Common myeloid progenitor, CD34-positive (primary cell): ENCODE measurements around the gene MBOAT1.
"Not testable (repeated sequence)": the region's sequence is repeated elsewhere in the genome, so short reads cannot be mapped to it uniquely, and the experiment has no call there.

ENCODE experiments used
- CTCF ChIA-PET: fragments of 350-600 bp; sonication (Branson Sonifier 250); formaldehyde crosslinking; loops from one replicate; lab custom pipeline; 2021; ENCODE audit warnings: antibody characterized with exemption; lab: Charles Lee
- POLR2A ChIA-PET: fragments of 350-600 bp; sonication (Branson Sonifier 250); formaldehyde crosslinking; loops from one replicate; lab custom pipeline; 2021; ENCODE audit warnings: antibody characterized with exemption; lab: Charles Lee
- DNase-seq, 3 donors: peaks; one replicate each; pipeline versions ENCODE4 v3.0.0 to v3.0.0-alpha.2; 2013
- H3K27ac ChIP-seq, 2 experiments: 1 replicate in 1 of 2; 2 replicates in 1 of 2; pipeline ENCODE4 v1.7.0; 2013; ENCODE audit warnings: inconsistent platforms in 2 of 2, low read length in 2 of 2, mild to moderate bottlenecking in 2 of 2, low read depth in 1 of 2, moderate library complexity in 1 of 2; ENCODE audit not compliant: severe bottlenecking in 2 of 2, insufficient read depth in 1 of 2, poor library complexity in 1 of 2
- H3K27me3 ChIP-seq, 5 experiments: replicated peaks in 2 of 5; 1 replicate in 3 of 5; 2 replicates in 2 of 5; pipeline versions ENCODE4 v1.6.1 to v1.7.0; 2013; ENCODE audit warnings: low read length in 4 of 5, mild to moderate bottlenecking in 2 of 5, moderate library complexity in 2 of 5, inconsistent platforms in 1 of 5; ENCODE audit not compliant: insufficient read depth in 5 of 5, control insufficient read depth in 4 of 5
- H3K36me3 ChIP-seq, 4 experiments: 1 replicate in 2 of 4; 2 replicates in 2 of 4; pipeline versions ENCODE4 v1.6.1 to v1.7.0; 2013; ENCODE audit warnings: low read length in 3 of 4, control low read depth in 1 of 4, mild to moderate bottlenecking in 1 of 4; ENCODE audit not compliant: control insufficient read depth in 4 of 4, insufficient read depth in 4 of 4
- H3K4me1 ChIP-seq, 4 experiments: 1 replicate in 3 of 4; 2 replicates in 1 of 4; pipeline versions ENCODE4 v1.6.1 to v1.7.1; 2013; ENCODE audit warnings: low read length in 3 of 4, mild to moderate bottlenecking in 3 of 4, control low read depth in 1 of 4, inconsistent platforms in 1 of 4, moderate library complexity in 1 of 4; ENCODE audit not compliant: control insufficient read depth in 4 of 4, insufficient read depth in 4 of 4; ENCODE audit errors: control extremely low read depth in 1 of 4
- H3K4me3 ChIP-seq, 7 experiments: 1 replicate in 4 of 7; 2 replicates in 3 of 7; pipeline versions ENCODE4 v1.5.1 to v1.7.0; 2013; ENCODE audit warnings: mild to moderate bottlenecking in 7 of 7, low read length in 6 of 7, moderate library complexity in 6 of 7, inconsistent platforms in 2 of 7, low read depth in 2 of 7, control low read depth in 1 of 7; ENCODE audit not compliant: insufficient read depth in 4 of 7, control insufficient read depth in 1 of 7; ENCODE audit errors: extremely low read depth in 1 of 7
- H3K9me3 ChIP-seq, 5 experiments: 1 replicate in 4 of 5; 2 replicates in 1 of 5; pipeline versions ENCODE4 v1.6.1 to v1.7.1; 2013; ENCODE audit warnings: low read length in 4 of 5, mild to moderate bottlenecking in 2 of 5, inconsistent platforms in 1 of 5, low read depth in 1 of 5, moderate library complexity in 1 of 5; ENCODE audit not compliant: control insufficient read depth in 4 of 5, insufficient read depth in 2 of 5; ENCODE audit errors: control extremely low read depth in 1 of 5
- WGBS: methylation state at CpG from one replicate; pipeline ENCODE4 v1.1.5; 2013; ENCODE audit not compliant: insufficient coverage; 5-methylcytosine and 5-hydroxymethylcytosine counted together

The MBOAT1 gene

GRCh38 chr6:20141931-20142330 lies 70.3 kb downstream of the MBOAT1 start:
- Histone ChIP-seq H3K4me1 (peaks cover 0 to 9% (median 2%) of the 10 kb centered on the region in 4 experiments), H3K36me3 (peaks cover 9 to 55% (median 36%) of the 10 kb centered on the region in 4 experiments), H3K27ac (no peak overlapping the region), H3K27me3 (no peaks in the 10 kb centered on the region), H3K4me3 (no peak overlapping the region), H3K9me3 (no peaks in the 10 kb centered on the region)
- ChIA-PET POLR2A (no interaction called here), CTCF (interaction anchor here (1.1 kb wide), 1 partner anchor 15 kb away, joined by 4 read pairs; no protein-coding TSS in a partner anchor)
- no peak for DNase-seq
- no CpG with 5 or more reads among the region's 2 CpGs for WGBS

- CTCF ChIA-PET, result interaction anchor here (1.0 to 1.3 kb wide), 2 partner anchors 10 to 13 kb away, joined by 3 to 5 read pairs; no protein-coding TSS in a partner anchor
- H3K27me3 ChIP-seq, DNase-seq, H3K27ac ChIP-seq, H3K9me3 ChIP-seq, H3K4me3 ChIP-seq, POLR2A ChIA-PET: not testable (repeated sequence)
- Histone ChIP-seq H3K36me3 (peaks cover 3 to 47% (median 26%) of the 10 kb centered on the region in 4 experiments), H3K4me1 (peaks cover 0 to 14% (median 2%) of the 10 kb centered on the region in 4 experiments)
- 98% methylated on average over 8 of the region's 11 CpGs for WGBS
Measured at GRCh38 chr6:20139127-20139963, 72.9 kb downstream of the MBOAT1 start.

- Histone ChIP-seq H3K27me3 (no peaks in the 10 kb centered on the region), H3K27ac (no peak overlapping the region), H3K4me3 (no peak overlapping the region), H3K36me3 (peaks cover 3 to 37% (median 16%) of the 10 kb centered on the region in 4 experiments), H3K9me3 (no peaks in the 10 kb centered on the region), H3K4me1 (peaks cover 0 to 14% (median 2%) of the 10 kb centered on the region in 4 experiments)
- WGBS, result 100% methylated on average over 2 of the region's 4 CpGs
- CTCF ChIA-PET, result interaction anchor here (2.1 kb wide), 1 partner anchor 11 kb away, joined by 10 read pairs; no protein-coding TSS in a partner anchor
- no peak for DNase-seq
- POLR2A ChIA-PET, result no interaction called here
Measured at GRCh38 chr6:20137837-20138236, 74.4 kb downstream of the MBOAT1 start.

- H3K4me3 ChIP-seq, result no peak overlapping the region
- no peak overlapping the region for H3K27ac ChIP-seq
- peaks cover 3 to 38% (median 14%) of the 10 kb centered on the region in 4 experiments for H3K36me3 ChIP-seq
- H3K27me3 ChIP-seq, result no peaks in the 10 kb centered on the region
- H3K4me1 ChIP-seq, result peaks cover 0 to 14% (median 2%) of the 10 kb centered on the region in 4 experiments
- 67% methylated on average over 1 of the region's 3 CpGs for WGBS
- DNase-seq, result no peak
- CTCF ChIA-PET, result interaction anchor here (2.1 kb wide), 1 partner anchor 11 kb away, joined by 10 read pairs; no protein-coding TSS in a partner anchor
- H3K9me3 ChIP-seq, result no peaks in the 10 kb centered on the region
- POLR2A ChIA-PET, result no interaction called here
Measured at GRCh38 chr6:20137240-20137639, 75.0 kb downstream of the MBOAT1 start.

GRCh38 chr6:20135677-20136268 lies 76.5 kb downstream of the MBOAT1 start:
- DNase-seq, result peak in 2 of 3 donors; percentile 9 to 23
- Histone ChIP-seq H3K27me3 (no peaks in the 10 kb centered on the region), H3K9me3 (no peaks in the 10 kb centered on the region), H3K4me1 (peaks cover 0 to 8% (median 2%) of the 10 kb centered on the region in 4 experiments), H3K4me3 (no peak overlapping the region), H3K36me3 (peaks cover 3 to 38% (median 17%) of the 10 kb centered on the region in 4 experiments), H3K27ac (no peak overlapping the region)
- ChIA-PET CTCF (interaction anchor here (0.5 to 2.1 kb wide), 4 partner anchors 9 to 184 kb away, joined by 3 to 10 read pairs (median 4); no protein-coding TSS in a partner anchor), POLR2A (no interaction called here)
- WGBS, result 80% methylated on average over 3 of the region's 6 CpGs

- no peaks in the 10 kb centered on the region for H3K27me3 ChIP-seq
- no peak overlapping the region for H3K4me3 ChIP-seq
- no peaks in the 10 kb centered on the region for H3K9me3 ChIP-seq
- CTCF ChIA-PET, result interaction anchor here (1.1 kb wide), 1 partner anchor 11 kb away, joined by 4 read pairs; no protein-coding TSS in a partner anchor
- POLR2A ChIA-PET, result interaction anchor here (0.6 kb wide), 1 partner anchor 254 kb away, joined by 4 read pairs; no protein-coding TSS in a partner anchor
- H3K4me1 ChIP-seq, result peaks cover 0 to 8% (median 2%) of the 10 kb centered on the region in 4 experiments
- no peak overlapping the region for H3K27ac ChIP-seq
- WGBS, result no CpG with 5 or more reads among the region's 1 CpG
- DNase-seq, result no peak
- peaks cover 3 to 33% (median 11%) of the 10 kb centered on the region in 4 experiments for H3K36me3 ChIP-seq
Measured at GRCh38 chr6:20134613-20135012, 77.7 kb downstream of the MBOAT1 start.
